HepG2 (cell line): ENCODE data around the gene FXYD1. TPM values are rescaled to one million over a fixed set of nuclear protein-coding genes. Genes with fewer than 3 reads are reported as not detected.
A peak's percentile ranks its signal among the peaks of the same experiment; 100 is the strongest.

Source experiments
- ATF2 ChIP-seq: sonication (generic); formaldehyde crosslinking; IDR thresholded peaks from 2 replicates; pipeline ENCODE4 v1.4.0; 2020; ENCODE audit warnings: missing genetic modification reagents
- ERF ChIP-seq: IDR thresholded peaks from 2 replicates; pipeline ENCODE4 v1.6.1; 2018; ENCODE audit warnings: missing biosample characterization, missing genetic modification reagents
- KLF16 ChIP-seq, 2 experiments: sonication (generic) in 1 of 2; formaldehyde crosslinking in 1 of 2; IDR thresholded peaks; 2 replicates each; pipeline versions ENCODE4 v1.6.1 to v1.8.0; 2016 to 2023; ENCODE audit warnings: missing genetic modification reagents in 2 of 2, missing compliant biosample characterization in 1 of 2
- PAWR ChIP-seq: sonication (generic); formaldehyde crosslinking; IDR thresholded peaks from 2 replicates; pipeline ENCODE4 v1.4.0; 2020; ENCODE audit warnings: missing genetic modification reagents, mild to moderate bottlenecking, borderline replicate concordance
- SALL1 ChIP-seq: sonication (generic); formaldehyde crosslinking; IDR thresholded peaks from 2 replicates; pipeline ENCODE4 v1.8.0; 2022; ENCODE audit warnings: mild to moderate bottlenecking, missing genetic modification reagents
- ZBTB7B ChIP-seq: sonication (generic); formaldehyde crosslinking; IDR thresholded peaks from 2 replicates; pipeline ENCODE4 v1.4.0; 2020; ENCODE audit warnings: missing genetic modification reagents
- ZNF816 ChIP-seq: sonication (generic); formaldehyde crosslinking; IDR thresholded peaks from 2 replicates; pipeline ENCODE4 v1.8.0; 2022; ENCODE audit warnings: missing genetic modification reagents, mild to moderate bottlenecking, borderline replicate concordance
- polyA plus RNA-seq, 8 experiments: library from polyadenylated mRNA; depleted of rRNA in 3 of 8; stranded (reverse) in 7 of 8; unstranded in 1 of 8; fragments of >200 nt; fragmentation: Illumina TruSeq in 4 of 8; extraction: Trizol in 4 of 8; gene quantifications; 2 replicates each; pipeline versions ENCODE4 v1.2.1 to v1.2.3, GENCODE V29; 2011 to 2016; ENCODE audit warnings: low read depth in 4 of 8, missing spikeins in 1 of 8, mixed read lengths in 1 of 8; ENCODE audit not compliant: insufficient read depth in 1 of 8
- total RNA-seq, 5 experiments: library from RNA; depleted of rRNA; stranded (reverse); fragments of >200 nt; fragmentation: Illumina TruSeq; extraction: Trizol; gene quantifications; 2 replicates each; pipeline ENCODE4 v1.2.3, GENCODE V29; 2016; ENCODE audit warnings: low read depth in 1 of 5
- TF ChIP-seq, protein P1 (sequence below): sonication (generic); formaldehyde crosslinking; IDR thresholded peaks from 2 replicates; pipeline ENCODE4 v1.5.1; 2020; ENCODE audit warnings: missing genetic modification reagents, mild to moderate bottlenecking, borderline replicate concordance
- TF ChIP-seq, protein P2 (sequence below), 2 experiments: sonication (generic) in 1 of 2; formaldehyde crosslinking in 1 of 2; IDR thresholded peaks; 2 replicates each; pipeline versions ENCODE4 v1.4.0 to v1.6.1; 2016 to 2020; ENCODE audit warnings: borderline replicate concordance in 1 of 2, low read depth in 1 of 2, mild to moderate bottlenecking in 1 of 2, missing genetic modification reagents in 1 of 2
- TF ChIP-seq, protein P3 (sequence below): sonication (generic); formaldehyde crosslinking; IDR thresholded peaks from 2 replicates; pipeline ENCODE4 v1.4.0; 2020; ENCODE audit warnings: mild to moderate bottlenecking, missing genetic modification reagents

Gene FXYD1
- total and polyA plus RNA-seq, 2 of the 13 experiments (the other 11 are each of a cell fraction or from before 2014, with no cell fraction given), result 31.2 TPM; not detected in 1

DNA sequence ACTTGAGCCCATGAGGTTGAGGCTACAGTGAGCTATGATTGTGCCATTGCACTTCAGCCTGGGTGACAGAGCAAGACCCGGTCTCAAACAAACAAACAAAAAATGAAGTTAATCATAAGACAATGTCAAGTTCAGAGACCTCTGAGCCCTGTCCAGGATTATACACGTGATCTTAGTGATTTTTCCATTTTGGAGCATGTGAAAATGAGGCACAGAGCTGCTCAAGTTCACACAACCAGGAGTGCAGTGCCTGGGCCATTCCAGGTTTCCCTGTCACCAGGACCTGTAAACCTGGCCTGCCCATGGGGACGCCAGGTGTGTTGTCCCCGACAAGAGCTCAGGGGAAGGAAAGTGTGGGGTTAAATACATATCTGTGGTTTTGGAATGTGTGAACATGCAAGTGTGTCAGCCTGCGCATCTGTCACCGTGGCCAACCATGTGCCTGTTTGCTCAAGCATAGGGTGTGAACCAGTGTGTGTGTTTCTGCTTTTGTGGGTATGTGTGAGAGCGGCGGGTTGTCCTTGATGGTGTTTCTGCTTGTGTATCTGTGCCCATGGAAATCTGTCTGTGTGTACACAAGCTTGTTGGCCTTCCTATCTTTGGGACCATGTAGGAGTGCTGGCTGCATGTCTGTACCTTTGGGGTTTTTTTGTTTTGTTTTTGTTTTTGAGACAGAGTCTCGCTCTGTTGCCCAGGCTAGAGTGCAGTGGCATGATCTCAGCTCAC is 1.5 kb upstream of the FXYD1 start (continued):
- TF ChIP-seq, protein P1, sequence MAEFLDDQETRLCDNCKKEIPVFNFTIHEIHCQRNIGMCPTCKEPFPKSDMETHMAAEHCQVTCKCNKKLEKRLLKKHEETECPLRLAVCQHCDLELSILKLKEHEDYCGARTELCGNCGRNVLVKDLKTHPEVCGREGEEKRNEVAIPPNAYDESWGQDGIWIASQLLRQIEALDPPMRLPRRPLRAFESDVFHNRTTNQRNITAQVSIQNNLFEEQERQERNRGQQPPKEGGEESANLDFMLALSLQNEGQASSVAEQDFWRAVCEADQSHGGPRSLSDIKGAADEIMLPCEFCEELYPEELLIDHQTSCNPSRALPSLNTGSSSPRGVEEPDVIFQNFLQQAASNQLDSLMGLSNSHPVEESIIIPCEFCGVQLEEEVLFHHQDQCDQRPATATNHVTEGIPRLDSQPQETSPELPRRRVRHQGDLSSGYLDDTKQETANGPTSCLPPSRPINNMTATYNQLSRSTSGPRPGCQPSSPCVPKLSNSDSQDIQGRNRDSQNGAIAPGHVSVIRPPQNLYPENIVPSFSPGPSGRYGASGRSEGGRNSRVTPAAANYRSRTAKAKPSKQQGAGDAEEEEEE (CRISPR knock-in tag), result peak; percentile 89; the same call in 1 of the 2 replicates
- no peak for TF ChIP-seq ATF2 (CRISPR knock-in tag)
- TF ChIP-seq, protein P2, sequence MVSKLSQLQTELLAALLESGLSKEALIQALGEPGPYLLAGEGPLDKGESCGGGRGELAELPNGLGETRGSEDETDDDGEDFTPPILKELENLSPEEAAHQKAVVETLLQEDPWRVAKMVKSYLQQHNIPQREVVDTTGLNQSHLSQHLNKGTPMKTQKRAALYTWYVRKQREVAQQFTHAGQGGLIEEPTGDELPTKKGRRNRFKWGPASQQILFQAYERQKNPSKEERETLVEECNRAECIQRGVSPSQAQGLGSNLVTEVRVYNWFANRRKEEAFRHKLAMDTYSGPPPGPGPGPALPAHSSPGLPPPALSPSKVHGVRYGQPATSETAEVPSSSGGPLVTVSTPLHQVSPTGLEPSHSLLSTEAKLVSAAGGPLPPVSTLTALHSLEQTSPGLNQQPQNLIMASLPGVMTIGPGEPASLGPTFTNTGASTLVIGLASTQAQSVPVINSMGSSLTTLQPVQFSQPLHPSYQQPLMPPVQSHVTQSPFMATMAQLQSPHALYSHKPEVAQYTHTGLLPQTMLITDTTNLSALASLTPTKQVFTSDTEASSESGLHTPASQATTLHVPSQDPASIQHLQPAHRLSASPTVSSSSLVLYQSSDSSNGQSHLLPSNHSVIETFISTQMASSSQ (IDR thresholded peaks at IDR 0.05; ENCODE audit: low read depth), result 0 out of 2 replicates have a peak, but pooled peaks have one; percentile 60
- TF ChIP-seq, protein P2 (CRISPR knock-in tag; IDR thresholded peaks at IDR 0.05; ENCODE audit: borderline replicate concordance), result peak; percentile 64; the same call in 1 of the 2 replicates
- no peak for TF ChIP-seq ZNF816 (CRISPR knock-in tag)
- TF ChIP-seq ZBTB7B (CRISPR knock-in tag), result no peak
- TF ChIP-seq KLF16 (CRISPR knock-in tag; IDR thresholded peaks at IDR 0.05), result no peak
- TF ChIP-seq SALL1 (CRISPR knock-in tag), result peak; percentile 96
- no peak for TF ChIP-seq PAWR (CRISPR knock-in tag)
- peak; percentile 38; the same call in 1 of the 2 replicates for TF ChIP-seq ERF (CRISPR knock-in tag)
- TF ChIP-seq, protein P3, sequence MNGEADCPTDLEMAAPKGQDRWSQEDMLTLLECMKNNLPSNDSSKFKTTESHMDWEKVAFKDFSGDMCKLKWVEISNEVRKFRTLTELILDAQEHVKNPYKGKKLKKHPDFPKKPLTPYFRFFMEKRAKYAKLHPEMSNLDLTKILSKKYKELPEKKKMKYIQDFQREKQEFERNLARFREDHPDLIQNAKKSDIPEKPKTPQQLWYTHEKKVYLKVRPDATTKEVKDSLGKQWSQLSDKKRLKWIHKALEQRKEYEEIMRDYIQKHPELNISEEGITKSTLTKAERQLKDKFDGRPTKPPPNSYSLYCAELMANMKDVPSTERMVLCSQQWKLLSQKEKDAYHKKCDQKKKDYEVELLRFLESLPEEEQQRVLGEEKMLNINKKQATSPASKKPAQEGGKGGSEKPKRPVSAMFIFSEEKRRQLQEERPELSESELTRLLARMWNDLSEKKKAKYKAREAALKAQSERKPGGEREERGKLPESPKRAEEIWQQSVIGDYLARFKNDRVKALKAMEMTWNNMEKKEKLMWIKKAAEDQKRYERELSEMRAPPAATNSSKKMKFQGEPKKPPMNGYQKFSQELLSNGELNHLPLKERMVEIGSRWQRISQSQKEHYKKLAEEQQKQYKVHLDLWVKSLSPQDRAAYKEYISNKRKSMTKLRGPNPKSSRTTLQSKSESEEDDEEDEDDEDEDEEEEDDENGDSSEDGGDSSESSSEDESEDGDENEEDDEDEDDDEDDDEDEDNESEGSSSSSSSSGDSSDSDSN (CRISPR knock-in tag), result 0 out of 2 replicates have a peak, but pooled peaks have one; percentile 20
